H1 (cell line): ENCODE results near the gene ATP23. TPM values are rescaled to one million over a fixed set of nuclear protein-coding genes. Genes with fewer than 3 reads are reported as not detected.

Experiments used
- CTCF ChIA-PET: fragments of 300-600 bp; sonication (Branson Sonifier 250); formaldehyde crosslinking; loops from one replicate; lab custom pipeline; 2021; ENCODE audit not compliant: partially characterized antibody; lab: Charles Lee
- POLR2A ChIA-PET: fragments of 300-600 bp; sonication (Branson Sonifier 250); formaldehyde crosslinking; loops from one replicate; lab custom pipeline; 2021; ENCODE audit warnings: inconsistent platforms; ENCODE audit not compliant: partially characterized antibody; lab: Charles Lee
- DNase-seq, 2 experiments: peaks; one replicate each; pipeline versions ENCODE4 v3.0.0 to v3.0.0-alpha.2; 2010 to 2022; ENCODE audit warnings: low spot score in 2 of 2, low read depth in 1 of 2, mixed read lengths in 1 of 2
- FAIRE-seq: peaks from 2 replicates; lab custom pipeline; 2011; peaks lifted over from hg19 to GRCh38; lab: Jason Lieb, UNC
- H2AFZ ChIP-seq: 2 replicates; pipeline ENCODE4 v1.8.1; 2012; ENCODE audit warnings: low read length, inconsistent platforms
- H2AK5ac ChIP-seq: 2 replicates; pipeline ENCODE4 v1.6.1; 2013; ENCODE audit warnings: low read depth, low read length
- H2BK120ac ChIP-seq: replicated peaks from 2 replicates; pipeline ENCODE3; 2013; ENCODE audit warnings: low read depth, low read length, inconsistent platforms
- H2BK12ac ChIP-seq: 2 replicates; pipeline ENCODE4 v1.6.1; 2013; ENCODE audit warnings: low read depth, low read length
- H2BK15ac ChIP-seq: 2 replicates; pipeline ENCODE4 v1.6.1; 2013; ENCODE audit warnings: low read length
- H2BK20ac ChIP-seq: 2 replicates; pipeline ENCODE4 v1.6.1; 2013; ENCODE audit warnings: low read length
- H2BK5ac ChIP-seq: 2 replicates; pipeline ENCODE4 v1.6.1; 2013; ENCODE audit warnings: low read depth, low read length
- H3K14ac ChIP-seq: 2 replicates; pipeline ENCODE4 v1.6.1; 2013; ENCODE audit warnings: inconsistent platforms; ENCODE audit not compliant: insufficient read length
- H3K18ac ChIP-seq: 2 replicates; pipeline ENCODE4 v1.6.1; 2013; ENCODE audit warnings: low read length; ENCODE audit errors: extremely low read depth
- H3K23ac ChIP-seq: 2 replicates; pipeline ENCODE4 v1.6.1; 2013; ENCODE audit warnings: inconsistent platforms; ENCODE audit not compliant: insufficient read length
- H3K23me2 ChIP-seq: 2 replicates; pipeline ENCODE4 v1.6.1; 2013; ENCODE audit warnings: low read depth, low read length
- H3K27ac ChIP-seq: 2 replicates; pipeline ENCODE4 v1.6.1; 2011; ENCODE audit warnings: low read depth, low read length, inconsistent platforms
- H3K27me3 ChIP-seq, 4 experiments: replicated peaks in 1 of 4; 1 replicate in 1 of 4; 2 replicates in 3 of 4; pipeline versions ENCODE4 v1.6.1 to v1.8.1; 2011 to 2013; ENCODE audit warnings: low read length in 3 of 4, mild to moderate bottlenecking in 3 of 4, inconsistent platforms in 2 of 4, mixed read lengths in 2 of 4, moderate library complexity in 1 of 4; ENCODE audit not compliant: control insufficient read depth in 3 of 4, insufficient read depth in 3 of 4; ENCODE audit errors: extremely low read depth in 1 of 4
- H3K36me3 ChIP-seq, 4 experiments: 2 replicates each; pipeline versions ENCODE4 v1.6.1 to v1.8.1; 2011 to 2013; ENCODE audit warnings: mild to moderate bottlenecking in 4 of 4, low read length in 3 of 4, moderate library complexity in 2 of 4, control low read depth in 1 of 4, inconsistent platforms in 1 of 4; ENCODE audit not compliant: insufficient read depth in 4 of 4, control insufficient read depth in 2 of 4
- H3K4ac ChIP-seq: replicated peaks from 2 replicates; pipeline ENCODE3; 2013; ENCODE audit warnings: low read length, low read depth, mixed read lengths, inconsistent platforms; ENCODE audit not compliant: insufficient read length
- H3K4me1 ChIP-seq, 4 experiments: replicated peaks in 1 of 4; 1 replicate in 1 of 4; 2 replicates in 3 of 4; pipeline versions ENCODE4 v1.6.1 to v1.8.1; 2011 to 2013; ENCODE audit warnings: low read length in 3 of 4, inconsistent platforms in 2 of 4, mixed read lengths in 1 of 4; ENCODE audit not compliant: insufficient read depth in 4 of 4, control insufficient read depth in 3 of 4
- H3K4me2 ChIP-seq, 2 experiments: 2 replicates each; pipeline versions ENCODE4 v1.6.1 to v1.8.1; 2011 to 2013; ENCODE audit warnings: low read depth in 2 of 2, low read length in 2 of 2, control low read depth in 1 of 2, inconsistent platforms in 1 of 2, mild to moderate bottlenecking in 1 of 2; ENCODE audit not compliant: insufficient read depth in 1 of 2
- H3K4me3 ChIP-seq, 4 experiments: fragments of 200-600, 300-600 bp in 1 of 4; sonication (generic), shearing (Covaris generic), sonication (Bioruptor Twin) in 1 of 4; 2 replicates each; pipeline versions ENCODE4 v1.5.1 to v1.8.1; 2011 to 2016; ENCODE audit warnings: low read length in 4 of 4, low read depth in 3 of 4, control low read depth in 2 of 4, inconsistent platforms in 2 of 4, mild to moderate bottlenecking in 2 of 4, mixed read lengths in 1 of 4, moderate library complexity in 1 of 4; ENCODE audit not compliant: insufficient read depth in 2 of 4; ENCODE audit errors: extremely low read depth in 1 of 4
- H3K56ac ChIP-seq: replicated peaks from 2 replicates; pipeline ENCODE3; 2013; ENCODE audit warnings: low read depth, mild to moderate bottlenecking, mixed read lengths, low read length, inconsistent platforms; ENCODE audit not compliant: insufficient read length
- H3K79me1 ChIP-seq: 2 replicates; pipeline ENCODE4 v1.6.1; 2013; ENCODE audit warnings: low read depth, low read length, control low read depth
- H3K79me2 ChIP-seq, 2 experiments: 2 replicates each; pipeline versions ENCODE4 v1.6.1 to v1.8.1; 2012 to 2013; ENCODE audit warnings: low read length in 2 of 2, mild to moderate bottlenecking in 2 of 2, inconsistent platforms in 1 of 2; ENCODE audit not compliant: insufficient read depth in 2 of 2, control insufficient read depth in 1 of 2
- H3K9ac ChIP-seq, 4 experiments: replicated peaks in 1 of 4; 1 replicate in 1 of 4; 2 replicates in 3 of 4; pipeline versions ENCODE4 v1.6.1 to v1.8.1; 2011 to 2013; ENCODE audit warnings: low read depth in 3 of 4, low read length in 3 of 4, control low read depth in 2 of 4, mild to moderate bottlenecking in 2 of 4, moderate library complexity in 2 of 4, inconsistent platforms in 1 of 4; ENCODE audit errors: extremely low read depth in 1 of 4
- H3K9me3 ChIP-seq, 2 experiments: 2 replicates each; pipeline versions ENCODE4 v1.6.1 to v1.8.1; 2012 to 2013; ENCODE audit warnings: mild to moderate bottlenecking in 2 of 2, moderate library complexity in 2 of 2, control low read depth in 1 of 2, inconsistent platforms in 1 of 2, low read depth in 1 of 2, low read length in 1 of 2, mixed read lengths in 1 of 2; ENCODE audit not compliant: insufficient read depth in 2 of 2
- H4K20me1 ChIP-seq, 2 experiments: replicated peaks in 1 of 2; 2 replicates each; pipeline versions ENCODE3 to v1.8.1; 2011 to 2013; ENCODE audit warnings: inconsistent platforms in 2 of 2, low read length in 2 of 2, mild to moderate bottlenecking in 1 of 2; ENCODE audit not compliant: insufficient read depth in 2 of 2, control insufficient read depth in 1 of 2
- H4K5ac ChIP-seq: 2 replicates; pipeline ENCODE4 v1.6.1; 2013; ENCODE audit warnings: low read length, low read depth, mixed read lengths, inconsistent platforms; ENCODE audit not compliant: insufficient read length
- H4K8ac ChIP-seq: 2 replicates; pipeline ENCODE4 v1.8.0; 2013; ENCODE audit warnings: mild to moderate bottlenecking, moderate library complexity, low read length, inconsistent platforms; ENCODE audit not compliant: insufficient read depth; ENCODE audit errors: extremely low read depth
- H4K91ac ChIP-seq: replicated peaks from 2 replicates; pipeline ENCODE3; 2013; ENCODE audit warnings: low read length, mixed read lengths, inconsistent platforms; ENCODE audit not compliant: insufficient read length
- CBX8 ChIP-seq: fragments of 300-800, 300-1000 bp; sonication (generic); IDR thresholded peaks from 2 replicates; pipeline ENCODE4 v1.7.1; 2016; ENCODE audit warnings: low read depth, low read length, borderline replicate concordance
- CEBPB ChIP-seq: IDR thresholded peaks from 2 replicates; pipeline ENCODE4 v1.6.1; 2012; ENCODE audit warnings: low read depth, low read length
- GTF2F1 ChIP-seq: IDR thresholded peaks from 2 replicates; pipeline ENCODE4 v1.6.1; 2012; ENCODE audit warnings: low read depth, low read length, improper control_type of control experiment, borderline replicate concordance
- HDAC6 ChIP-seq: IDR thresholded peaks from one replicate; pipeline ENCODE4 v1.7.1; 2012; ENCODE audit warnings: low read depth, mild to moderate bottlenecking, inconsistent platforms, low read length, moderate library complexity
- JUN ChIP-seq: IDR thresholded peaks from 2 replicates; pipeline ENCODE4 v1.6.1; 2011; ENCODE audit warnings: low read depth, mild to moderate bottlenecking, improper control_type of control experiment, low read length
- KDM5A ChIP-seq: fragments of 200-600 bp; IDR thresholded peaks from 2 replicates; pipeline ENCODE4 v1.7.1; 2012; ENCODE audit warnings: mild to moderate bottlenecking, low read length, inconsistent platforms, mixed read lengths
- SP1 ChIP-seq: IDR thresholded peaks from 2 replicates; pipeline ENCODE4 v1.6.1; 2011; ENCODE audit warnings: low read depth, low read length
- SP2 ChIP-seq: IDR thresholded peaks from 2 replicates; pipeline ENCODE4 v1.6.1; 2012; ENCODE audit warnings: mild to moderate bottlenecking, low read length, inconsistent platforms
- USF2 ChIP-seq: IDR thresholded peaks from 2 replicates; pipeline ENCODE4 v1.6.1; 2011; ENCODE audit warnings: low read length, improper control_type of control experiment
- ZNF274 ChIP-seq: IDR thresholded peaks from 2 replicates; pipeline ENCODE4 v1.7.0; 2012; ENCODE audit warnings: low read length, borderline replicate concordance; ENCODE audit errors: extremely low read depth
- WGBS, 2 experiments: shearing (Covaris generic) in 1 of 2; methylation state at CpG; one replicate each; pipeline versions ENCODE4 v1.1.6 to v1.1.7; 2013 to 2015; ENCODE audit warnings: low lambda C conversion rate in 2 of 2, mixed read lengths in 2 of 2, inconsistent platforms in 1 of 2, low coverage in 1 of 2, missing lambda C conversion rate in 1 of 2; ENCODE audit not compliant: insufficient replicate concordance in 2 of 2, insufficient coverage in 1 of 2, insufficient read length in 1 of 2; ENCODE audit errors: extremely low coverage in 1 of 2, missing lambda C conversion rate in 1 of 2; 5-methylcytosine and 5-hydroxymethylcytosine counted together
- polyA plus RNA-seq, 7 experiments: library from polyadenylated mRNA; depleted of rRNA in 3 of 7; stranded (reverse) in 5 of 7; unstranded in 2 of 7; fragments of >200 nt in 5 of 7; fragments of 200-250 nt in 2 of 7; gene quantifications; 1 replicate in 5 of 7; 2 replicates in 1 of 7; 4 replicates in 1 of 7; pipeline versions ENCODE4 v1.2.1 to v1.2.3, GENCODE V29; 2011 to 2013; ENCODE audit warnings: missing spikeins in 2 of 7, mixed read lengths in 2 of 7
- total RNA-seq: library from RNA; stranded (reverse); fragmentation: NEBNext Ultra II Directional; extraction: Animal tissue kit (Norgen Biotek cat#: 25700); gene quantifications from 2 replicates; pipeline ENCODE4 v1.2.1, GENCODE V29; 2021

Gene ATP23
- total and polyA plus RNA-seq, 2 of the 8 experiments (the other 6 are each of a cell fraction or from before 2014, with no cell fraction given): 10.2 to 13.5 TPM

- POLR2A ChIA-PET: no interaction called here
- CTCF ChIA-PET: interaction anchor here (0.8 to 1.8 kb wide), 9 partner anchors 8 to 451 kb away, joined by 3 to 5 read pairs (median 4); no protein-coding TSS in a partner anchor
- Histone ChIP-seq H3K27ac (no peak overlapping the region), H4K8ac (no peak overlapping the region), H2BK120ac (no peak overlapping the region), H3K14ac (no peak overlapping the region), H4K5ac (no peak overlapping the region), H4K91ac (no peak overlapping the region), H3K9ac (no peak overlapping the region), H2AFZ (no peak overlapping the region), H3K4ac (no peak overlapping the region), H3K4me3 (no peak overlapping the region)
- FAIRE-seq: no peak
- TF ChIP-seq CBX8: no peak
- no peak for TF ChIP-seq SP2
- TF ChIP-seq ZNF274: no peak
- no peak for TF ChIP-seq HDAC6
- no peak for TF ChIP-seq JUN
- no peak for TF ChIP-seq KDM5A
- no peak for TF ChIP-seq USF2
- no peak for TF ChIP-seq CEBPB
- no peak for TF ChIP-seq GTF2F1
- TF ChIP-seq SP1: no peak
- TF ChIP-seq, all 59 proteins: peak for 0
- Histone ChIP-seq H3K36me3 (no peaks in the 10 kb centered on the region), H2BK5ac (no peak overlapping the region), H2BK15ac (no peak overlapping the region), H3K23ac (no peak overlapping the region), H3K18ac (no peak overlapping the region), H3K9me3 (peaks cover 4 to 5% of the 10 kb centered on the region in 2 experiments; a peak in 3 of 4 replicates), H3K79me2 (no peaks in the 10 kb centered on the region), H3K4me2 (no peak overlapping the region), H2AK5ac (no peak overlapping the region), H3K79me1 (no peaks in the 10 kb centered on the region), H2BK20ac (no peak overlapping the region), H3K27me3 (no peaks in the 10 kb centered on the region), H3K56ac (no peak overlapping the region), H3K23me2 (no peaks in the 10 kb centered on the region), H3K4me1 (no peaks in the 10 kb centered on the region), H4K20me1 (no peaks in the 10 kb centered on the region), H2BK12ac (no peak overlapping the region)
- no peak for DNase-seq
- 91% methylated on average over 2 of the region's 2 CpGs; no CpG with 5 or more reads in 1 of the 2 experiments for WGBS, 2 experiments
Measured at GRCh38 chr12:57992001-57992400, 50.6 kb downstream of the ATP23 start.
